HEK293 (cell line): ENCODE data around the gene DRD4.

Source experiments
- CTCF ChIA-PET: fragments of 350-600 bp; formaldehyde crosslinking; extraction: SDS; loops from one replicate; lab custom pipeline; 2021; ENCODE audit warnings: antibody characterized with exemption; lab: Yijun Ruan, JAX
- POLR2A ChIA-PET: fragments of 300-600 bp; formaldehyde crosslinking; extraction: SDS; loops from one replicate; lab custom pipeline; 2020; ENCODE audit warnings: antibody characterized with exemption, inconsistent platforms; lab: Yijun Ruan, JAX
- H3K27ac ChIP-seq: fragments of 200-500 bp; sonication (Bioruptor generic); 2 replicates; pipeline ENCODE4 v1.5.1; 2014; ENCODE audit warnings: low read depth, low read length, control low read depth, inconsistent platforms; ENCODE audit errors: extremely low read depth
- H3K36me3 ChIP-seq, 2 experiments: fragments of 200-500 bp in 1 of 2; sonication (Bioruptor generic) in 1 of 2; 1 replicate in 1 of 2; 2 replicates in 1 of 2; pipeline ENCODE4 v1.5.1; 2014 to 2017; ENCODE audit warnings: inconsistent platforms in 2 of 2, low read length in 2 of 2; ENCODE audit not compliant: control insufficient read depth in 2 of 2, insufficient read depth in 1 of 2
- H3K4me1 ChIP-seq: fragments of 200-500 bp; sonication (Bioruptor generic); 2 replicates; pipeline ENCODE4 v1.5.1; 2014; ENCODE audit warnings: mild to moderate bottlenecking, low read length, inconsistent platforms; ENCODE audit not compliant: control insufficient read depth, insufficient read depth
- H3K4me3 ChIP-seq: 2 replicates; pipeline ENCODE4 v1.5.1; 2011; ENCODE audit warnings: low read depth, mild to moderate bottlenecking, control low read depth, low read length, moderate library complexity
- H3K9me3 ChIP-seq: fragments of 200-500 bp; sonication (Bioruptor generic); 2 replicates; pipeline ENCODE4 v1.5.1; 2014; ENCODE audit warnings: low read depth, low read length, inconsistent platforms; ENCODE audit not compliant: control insufficient read depth, insufficient read depth
- HIC1 ChIP-seq: fragments of 450-650 bp; formaldehyde crosslinking; IDR thresholded peaks from 2 replicates; pipeline ENCODE4 v1.5.1; 2016; ENCODE audit warnings: missing biosample characterization, missing genetic modification characterization
- HOXC10 ChIP-seq: sonication (generic); formaldehyde crosslinking; IDR thresholded peaks from 2 replicates; pipeline ENCODE4 v1.8.1; 2023; ENCODE audit warnings: mild to moderate bottlenecking, missing genetic modification reagents
- ZBTB8A ChIP-seq: fragments of 450-650 bp; formaldehyde crosslinking; IDR thresholded peaks from 2 replicates; pipeline ENCODE4 v1.5.1; 2016; ENCODE audit warnings: missing biosample characterization, missing genetic modification characterization
- ZNF10 ChIP-seq: fragments of 450-650 bp; formaldehyde crosslinking; IDR thresholded peaks from 2 replicates; pipeline ENCODE4 v1.5.1; 2017; ENCODE audit warnings: missing biosample characterization, missing genetic modification characterization
- ZNF174 ChIP-seq: fragments of 450-650 bp; formaldehyde crosslinking; IDR thresholded peaks from 2 replicates; pipeline ENCODE4 v1.5.0; 2017; ENCODE audit warnings: missing biosample characterization, mild to moderate bottlenecking, missing genetic modification characterization
- ZNF324 ChIP-seq: fragments of 450-650 bp; formaldehyde crosslinking; IDR thresholded peaks from 2 replicates; pipeline ENCODE4 v1.5.1; 2016; ENCODE audit warnings: missing biosample characterization, missing genetic modification characterization
- ZNF518A ChIP-seq: fragments of 450-650 bp; formaldehyde crosslinking; conservative IDR thresholded peaks from 2 replicates; pipeline ENCODE4 v1.5.1; 2016; ENCODE audit warnings: low read depth, missing biosample characterization, missing genetic modification characterization
- ZNF596 ChIP-seq: fragments of 450-650 bp; IDR thresholded peaks from 2 replicates; pipeline ENCODE4 v1.5.0; 2018; ENCODE audit warnings: missing biosample characterization, mild to moderate bottlenecking, missing genetic modification characterization, moderate library complexity
- ZNF664 ChIP-seq: fragments of 450-650 bp; formaldehyde crosslinking; IDR thresholded peaks from 2 replicates; pipeline ENCODE4 v1.5.1; 2016; ENCODE audit warnings: missing biosample characterization, missing genetic modification characterization
- ZSCAN16 ChIP-seq: fragments of 450-650 bp; formaldehyde crosslinking; IDR thresholded peaks from 2 replicates; pipeline ENCODE4 v1.5.1; 2016; ENCODE audit warnings: missing biosample characterization, missing genetic modification characterization
- TF ChIP-seq, protein P1 (sequence below): fragments of 450-650 bp; formaldehyde crosslinking; IDR thresholded peaks from 2 replicates; pipeline ENCODE4 v1.5.1; 2016; ENCODE audit warnings: missing biosample characterization, missing genetic modification characterization

Gene DRD4

GRCh38 chr11:617912-618682 lies 19.0 kb upstream of the DRD4 start:
- H3K27ac ChIP-seq: no peak overlapping the region
- H3K9me3 ChIP-seq: no peaks in the 10 kb centered on the region
- no peaks in the 10 kb centered on the region for H3K4me1 ChIP-seq
- CTCF ChIA-PET: no interaction called here
- H3K4me3 ChIP-seq: no peak overlapping the region
- POLR2A ChIA-PET: no interaction called here
- TF ChIP-seq ZNF596 (tag by site-specific recombination) (no peak), ZSCAN16 (tag by site-specific recombination) (no peak), HIC1 (peak; percentile 68), ZNF10 (tag by site-specific recombination) (no peak), ZBTB8A (tag by site-specific recombination) (no peak), ZNF324 (tag by site-specific recombination) (no peak)
- H3K36me3 ChIP-seq: peaks cover 0 to 27% of the 10 kb centered on the region in 2 experiments; a peak in 1 of 3 replicates

DNA sequence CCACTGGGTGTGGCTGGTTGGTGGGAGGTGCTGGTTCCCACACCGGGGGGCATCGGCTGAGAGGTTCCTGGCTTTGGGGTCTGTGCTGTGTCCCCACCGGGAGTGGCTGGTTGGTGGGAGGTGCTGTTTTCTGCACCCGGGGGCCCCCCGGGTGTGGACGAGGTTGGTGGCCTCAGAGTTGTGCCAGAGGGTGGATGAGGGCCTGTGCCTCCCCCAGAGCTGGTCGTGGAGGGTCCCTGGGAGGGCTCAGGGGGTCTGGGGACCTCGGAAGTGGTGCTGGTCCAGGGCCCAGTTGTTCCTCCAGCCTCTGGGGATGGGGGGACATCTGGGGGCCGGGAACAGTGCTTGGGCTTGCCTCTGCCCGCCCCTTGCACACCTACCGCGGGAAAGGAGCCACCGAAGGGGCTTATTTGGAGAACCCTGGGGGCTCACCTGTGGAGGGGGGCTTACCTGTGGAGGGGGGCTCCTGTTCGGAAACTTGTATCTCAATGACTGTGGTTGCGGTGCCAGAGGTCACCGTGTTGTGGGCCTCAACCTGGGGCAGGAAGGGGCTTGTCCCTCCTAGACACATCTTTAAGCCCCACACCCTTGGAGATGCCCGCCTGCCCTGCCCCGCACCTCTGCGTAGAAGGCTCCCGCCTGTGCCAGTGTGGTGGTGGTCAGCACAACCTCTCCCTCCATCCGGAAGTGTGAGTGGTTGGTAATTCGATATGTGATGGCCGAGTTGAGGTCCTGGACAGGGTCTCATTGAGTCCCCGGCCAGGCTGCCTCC lies 18.0 kb upstream of the DRD4 start:
- H3K36me3 ChIP-seq: peaks cover 0 to 20% of the 10 kb centered on the region in 2 experiments; a peak in 1 of 3 replicates
- ChIA-PET CTCF (no interaction called here), POLR2A (no interaction called here)
- no peaks in the 10 kb centered on the region for H3K4me1 ChIP-seq
- H3K4me3 ChIP-seq: no peak overlapping the region
- no peaks in the 10 kb centered on the region for H3K9me3 ChIP-seq
- no peak overlapping the region for H3K27ac ChIP-seq
- TF ChIP-seq ZNF518A (tag by site-specific recombination): no peak
- no peak for TF ChIP-seq HOXC10 (CRISPR knock-in tag)
- TF ChIP-seq, protein P1, sequence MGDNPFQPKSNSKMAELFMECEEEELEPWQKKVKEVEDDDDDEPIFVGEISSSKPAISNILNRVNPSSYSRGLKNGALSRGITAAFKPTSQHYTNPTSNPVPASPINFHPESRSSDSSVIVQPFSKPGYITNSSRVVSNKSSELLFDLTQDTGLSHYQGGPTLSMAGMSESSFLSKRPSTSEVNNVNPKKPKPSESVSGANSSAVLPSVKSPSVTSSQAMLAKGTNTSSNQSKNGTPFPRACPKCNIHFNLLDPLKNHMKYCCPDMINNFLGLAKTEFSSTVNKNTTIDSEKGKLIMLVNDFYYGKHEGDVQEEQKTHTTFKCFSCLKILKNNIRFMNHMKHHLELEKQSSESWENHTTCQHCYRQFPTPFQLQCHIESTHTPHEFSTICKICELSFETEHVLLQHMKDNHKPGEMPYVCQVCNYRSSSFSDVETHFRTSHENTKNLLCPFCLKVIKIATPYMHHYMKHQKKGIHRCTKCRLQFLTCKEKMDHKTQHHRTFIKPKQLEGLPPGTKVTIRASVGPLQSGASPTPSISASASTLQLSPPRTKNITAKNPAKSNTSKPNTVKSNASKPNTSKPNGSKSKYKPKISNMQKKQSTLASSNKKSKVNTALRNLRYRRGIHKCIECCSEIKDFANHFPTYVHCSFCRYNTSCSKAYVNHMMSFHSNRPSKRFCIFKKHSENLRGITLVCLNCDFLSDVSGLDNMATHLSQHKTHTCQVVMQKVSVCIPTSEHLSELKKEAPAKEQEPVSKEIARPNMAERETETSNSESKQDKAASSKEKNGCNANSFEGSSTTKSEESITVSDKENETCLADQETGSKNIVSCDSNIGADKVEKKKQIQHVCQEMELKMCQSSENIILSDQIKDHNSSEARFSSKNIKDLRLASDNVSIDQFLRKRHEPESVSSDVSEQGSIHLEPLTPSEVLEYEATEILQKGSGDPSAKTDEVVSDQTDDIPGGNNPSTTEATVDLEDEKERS (tag by site-specific recombination): no peak
- TF ChIP-seq ZNF174 (tag by site-specific recombination): no peak
- TF ChIP-seq ZNF664 (tag by site-specific recombination): no peak
- TF ChIP-seq, all 188 proteins: peak for 0
